Suprapubic skin (tissue), 4 donors: Measurements from ENCODE around the gene GCLM. TPM values are rescaled to one million over a fixed set of nuclear protein-coding genes. Genes with fewer than 3 reads are reported as not detected.

Source experiments
- DNase-seq, 2 donors: peaks; one replicate each; pipeline ENCODE4 v3.0.0-alpha.2; 2019; ENCODE audit warnings: low spot score in 2 of 2
- H3K27ac ChIP-seq: fragments of 200-600 bp; sonication (generic); one replicate; pipeline ENCODE4 v1.5.1; 2019
- H3K27me3 ChIP-seq: fragments of 200-600 bp; sonication (generic); one replicate; pipeline ENCODE4 v1.5.1; 2019
- H3K36me3 ChIP-seq: fragments of 200-600 bp; sonication (generic); one replicate; pipeline ENCODE4 v1.5.1; 2019
- H3K4me1 ChIP-seq: fragments of 200-600 bp; sonication (generic); one replicate; pipeline ENCODE4 v1.5.1; 2019
- H3K4me3 ChIP-seq: fragments of 200-600 bp; sonication (generic); one replicate; pipeline ENCODE4 v1.5.1; 2019; ENCODE audit warnings: mild to moderate bottlenecking
- H3K9me3 ChIP-seq: fragments of 200-600 bp; sonication (generic); one replicate; pipeline ENCODE4 v1.5.1; 2019
- CTCF ChIP-seq, 2 donors: fragments of 200-600 bp in 1 of 2; fragments of 450-650 bp in 1 of 2; sonication (generic) in 1 of 2; IDR thresholded peaks; one replicate each; pipeline ENCODE4 v1.5.1; 2016 to 2019; ENCODE audit warnings: antibody characterized with exemption in 2 of 2, mild to moderate bottlenecking in 1 of 2, moderate library complexity in 1 of 2
- EP300 ChIP-seq: sonication (generic); formaldehyde crosslinking; IDR thresholded peaks from one replicate; pipeline ENCODE4 v1.6.1; 2017; ENCODE audit warnings: antibody characterized with exemption
- POLR2A ChIP-seq, 2 donors: fragments of 450-650 bp; IDR thresholded peaks; one replicate each; pipeline ENCODE4 v1.6.1; 2017; ENCODE audit warnings: antibody characterized with exemption in 2 of 2, mild to moderate bottlenecking in 2 of 2, moderate library complexity in 2 of 2
- POLR2AphosphoS5 ChIP-seq, 3 donors: sonication (generic); formaldehyde crosslinking; IDR thresholded peaks; one replicate each; pipeline ENCODE4 v1.6.1; 2017; ENCODE audit warnings: antibody characterized with exemption in 3 of 3
- WGBS: methylation state at CpG from one replicate; pipeline ENCODE4 v1.1.5; 2018; 5-methylcytosine and 5-hydroxymethylcytosine counted together
- total RNA-seq, 4 donors: library from RNA; depleted of rRNA; stranded (reverse); fragments of >200 nt; gene quantifications; one replicate each; pipeline ENCODE4 v1.1.0, GENCODE V29; 2016

The GCLM gene
- total RNA-seq, 4 donors from 2014 or later: 4.1 to 8.2 (median 4.9) TPM

GRCh38 chr1:93839753-93840152 lies 69.5 kb downstream of the GCLM start:
- TF ChIP-seq EP300 (no peak), POLR2A (IDR thresholded peaks at IDR 0.05) (no peak), CTCF (IDR thresholded peaks at IDR 0.05) (no peak), POLR2AphosphoS5 (IDR thresholded peaks at IDR 0.05) (no peak)
- Histone ChIP-seq H3K4me1 (peaks cover 10% of the 10 kb centered on the region), H3K4me3 (no peak overlapping the region), H3K27me3 (no peaks in the 10 kb centered on the region), H3K9me3 (no peaks in the 10 kb centered on the region), H3K27ac (no peak overlapping the region), H3K36me3 (peaks cover 3% of the 10 kb centered on the region)
- no peak for DNase-seq
- WGBS: 87% methylated on average over 2 of the region's 2 CpGs

- H3K9me3 ChIP-seq: no peaks in the 10 kb centered on the region
- TF ChIP-seq POLR2A (IDR thresholded peaks at IDR 0.05) (no peak), CTCF (IDR thresholded peaks at IDR 0.05) (no peak), POLR2AphosphoS5 (IDR thresholded peaks at IDR 0.05) (no peak), EP300 (no peak)
- H3K36me3 ChIP-seq: peaks cover 3% of the 10 kb centered on the region
- no peak overlapping the region for H3K4me3 ChIP-seq
- 21% methylated on average over 1 of the region's 1 CpG for WGBS
- no peaks in the 10 kb centered on the region for H3K27me3 ChIP-seq
- DNase-seq: no peak
- H3K4me1 ChIP-seq: peaks cover 5% of the 10 kb centered on the region
- H3K27ac ChIP-seq: no peak overlapping the region
These were observed 69.9 kb downstream of the GCLM start for GRCh38 chr1:93839307-93839706.

GRCh38 chr1:93837961-93838360 lies 71.3 kb downstream of the GCLM start:
- peaks cover 3% of the 10 kb centered on the region for H3K36me3 ChIP-seq
- WGBS: 85% methylated on average over 3 of the region's 3 CpGs
- DNase-seq: no peak

More at GRCh38 chr1:93837961-93838360, 71.3 kb downstream of the GCLM start:
- H3K4me1 ChIP-seq: no peaks in the 10 kb centered on the region
- no peak for TF ChIP-seq CTCF (IDR thresholded peaks at IDR 0.05)
- TF ChIP-seq EP300: no peak
- H3K4me3 ChIP-seq: no peak overlapping the region
- H3K9me3 ChIP-seq: peaks cover 9% of the 10 kb centered on the region
- no peaks in the 10 kb centered on the region for H3K27me3 ChIP-seq
- no peak overlapping the region for H3K27ac ChIP-seq

Other genes with a start within 250 kb of the GCLM start
- 10 to 100 TPM; 15.9 to 49.6 (median 30.8) TPM for gene BCAR3, start 227.6 kb downstream of the GCLM start, total RNA-seq
- 10 to 100 TPM; 31.0 to 50.1 (median 44.7) TPM for gene DNTTIP2, start 30.2 kb downstream of the GCLM start, total RNA-seq
- gene ABCA4, start 211.7 kb upstream of the GCLM start, total RNA-seq: 1 to 10 TPM; 2.8 to 6.8 (median 4.3) TPM